CMK (cell line): ENCODE results near the gene MGAT4A.
"Not testable (repeated sequence)": the region's sequence is repeated elsewhere in the genome, so short reads cannot be mapped to it uniquely, and the experiment has no call there.

Experiments
- DNase-seq: peaks from one replicate; pipeline ENCODE4 v3.0.0-alpha.2; 2010; ENCODE audit warnings: low read depth

The MGAT4A gene

DNA sequence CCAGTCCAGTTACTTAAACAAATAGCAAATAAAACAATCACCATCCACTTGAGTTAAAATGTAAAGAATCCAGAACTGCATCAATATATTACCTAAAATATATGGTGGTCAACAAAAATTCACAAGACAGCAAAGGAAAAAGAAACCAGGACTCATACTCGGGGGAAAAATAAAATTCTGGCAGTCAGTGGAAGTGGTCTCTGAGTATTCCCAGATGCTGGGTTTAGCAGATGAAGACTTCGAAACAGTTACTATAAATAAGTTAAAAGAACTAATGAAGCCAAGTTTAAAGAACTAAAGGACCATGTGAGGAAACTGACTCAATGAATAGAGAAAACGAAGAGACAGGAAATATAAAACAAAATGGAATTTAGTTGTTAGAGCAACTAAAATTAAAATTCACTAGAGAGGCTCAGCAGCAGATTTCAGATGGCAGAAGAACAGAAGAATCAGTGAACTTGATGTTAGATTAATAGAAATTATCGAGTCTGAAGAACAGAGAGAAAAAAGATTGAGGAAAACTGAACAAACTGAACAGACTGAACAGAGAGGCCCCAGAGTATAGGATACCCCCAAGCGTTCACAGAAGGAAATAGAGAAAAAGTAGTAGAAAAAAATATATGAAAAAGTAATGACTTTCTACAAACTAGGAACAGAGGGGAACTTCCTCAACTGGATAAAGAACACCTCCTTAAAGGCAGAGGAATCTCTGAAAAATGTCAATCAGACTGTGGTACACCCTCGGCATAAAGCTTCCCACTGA is 27.9 kb downstream of the MGAT4A start:
- no peak for DNase-seq

DNA sequence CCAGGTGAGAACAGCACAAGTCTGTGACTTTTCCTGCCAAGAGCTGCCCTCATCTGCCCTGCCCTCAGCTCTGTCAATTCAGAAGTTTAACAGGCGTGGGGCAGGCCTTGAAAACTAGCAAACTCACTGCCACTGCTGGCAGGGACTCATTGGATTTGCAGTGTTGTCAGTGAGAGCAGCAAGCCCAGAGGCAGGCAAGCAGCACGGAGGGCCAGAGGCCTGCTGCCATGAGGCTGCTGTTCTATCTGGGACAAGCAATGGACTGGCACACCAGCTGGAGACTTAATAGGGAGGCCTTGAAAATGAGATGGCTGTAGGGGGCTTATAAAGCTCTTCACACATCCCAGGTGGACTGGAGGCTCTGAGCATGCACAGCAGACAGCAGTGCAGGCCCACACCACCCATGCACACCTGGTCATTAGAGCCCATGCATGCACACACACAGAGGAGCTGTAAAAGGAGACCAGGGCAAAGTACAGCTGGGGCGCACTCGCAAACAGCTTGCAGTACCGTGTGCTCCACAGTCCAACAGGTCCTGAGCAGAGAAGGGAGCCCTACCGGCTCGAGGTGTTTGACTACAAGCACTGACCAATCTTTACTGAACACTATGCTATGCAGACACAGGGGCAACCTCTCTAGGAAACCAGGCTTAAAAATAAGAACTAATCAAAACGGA is 28.7 kb downstream of the MGAT4A start:
- DNase-seq: no peak

DNA sequence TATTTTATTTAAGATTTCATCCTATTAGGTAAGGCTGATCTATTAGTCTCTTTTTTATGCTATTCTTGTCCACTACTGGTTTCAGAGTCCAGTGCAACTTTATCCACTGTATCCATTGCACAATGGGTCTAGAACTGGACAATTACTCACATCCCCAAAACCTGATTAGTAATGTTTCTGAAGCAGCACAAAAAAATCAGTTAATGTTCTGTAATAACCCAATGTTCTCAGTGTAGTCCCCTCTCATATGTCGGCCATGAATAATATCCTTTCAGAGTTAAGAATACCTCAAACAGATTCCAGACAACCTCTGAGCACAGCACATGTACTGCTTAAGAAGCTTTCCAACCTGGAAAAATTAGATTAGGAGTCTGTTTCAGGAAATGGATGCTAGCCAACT is 29.7 kb downstream of the MGAT4A start:
- DNase-seq: no peak

DNA sequence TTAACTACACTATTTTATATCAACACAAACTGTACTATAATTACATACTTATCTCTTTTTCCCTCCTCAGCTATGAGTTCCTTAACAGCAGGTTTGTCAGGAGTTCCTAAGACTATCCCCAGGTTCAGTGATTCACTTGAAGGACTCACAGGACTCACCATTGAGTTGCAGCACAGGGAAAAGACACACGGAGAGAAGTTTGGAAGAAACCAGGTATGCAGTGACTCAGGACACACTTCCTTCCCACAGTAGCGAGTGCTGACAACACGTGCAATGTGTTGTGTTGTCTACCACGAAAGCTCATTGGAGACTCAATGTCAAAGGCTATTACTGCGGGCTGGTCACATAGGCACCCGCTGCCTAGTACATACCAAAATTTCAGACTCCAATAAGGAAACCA is 32.0 kb downstream of the MGAT4A start:
- DNase-seq: no peak

DNA sequence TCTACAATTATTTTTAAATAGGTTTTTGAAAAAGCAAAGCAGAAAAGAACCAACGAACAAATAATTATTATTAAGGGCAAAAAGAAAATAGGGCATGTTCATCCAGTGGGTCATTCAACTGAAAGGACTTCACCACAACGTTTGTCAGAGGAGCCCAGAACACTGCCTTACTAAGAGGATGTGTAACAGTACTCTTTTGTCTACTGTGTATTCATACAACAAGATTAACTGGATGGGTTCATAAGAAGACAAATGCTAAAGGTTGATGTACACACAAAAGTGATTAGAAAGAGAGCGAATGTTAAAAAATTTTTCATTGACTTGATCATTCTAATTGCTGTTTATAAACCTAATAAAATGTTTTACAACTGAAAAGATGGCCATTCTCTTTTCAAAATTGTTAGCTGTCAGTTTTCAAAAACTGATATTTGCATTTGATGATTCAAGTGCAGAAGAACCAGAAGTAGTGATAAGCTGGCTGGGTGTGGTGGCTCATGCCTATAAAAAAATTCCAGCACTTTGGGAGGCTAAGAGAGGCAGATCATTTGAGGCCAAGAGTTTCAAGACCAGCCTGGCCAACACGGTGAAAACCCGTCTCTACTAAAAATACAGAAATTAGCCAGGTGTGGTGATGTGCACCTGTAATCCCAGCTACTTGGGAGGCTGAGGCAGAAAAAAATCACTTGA is 33.1 kb downstream of the MGAT4A start:
- no peak for DNase-seq

DNA sequence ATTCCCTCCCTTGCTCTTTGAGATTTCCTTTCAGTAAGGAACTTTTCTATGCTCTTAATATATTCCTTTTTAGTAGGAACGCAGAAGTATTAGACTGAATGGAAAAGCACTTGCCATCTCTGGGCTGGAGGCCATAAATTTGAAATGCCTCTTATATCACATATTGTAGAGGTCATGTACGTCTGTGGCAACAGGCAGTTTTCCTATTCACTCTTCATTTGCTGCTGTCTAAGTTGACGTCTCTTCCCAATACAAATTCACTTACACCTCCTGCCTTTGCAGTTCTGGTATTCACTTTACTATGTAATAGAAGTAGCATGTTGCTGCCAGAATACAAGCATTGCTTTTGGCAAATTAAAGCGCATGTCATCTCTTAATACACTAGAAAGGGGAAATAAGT is 34.7 kb downstream of the MGAT4A start:
- no peak for DNase-seq

DNA sequence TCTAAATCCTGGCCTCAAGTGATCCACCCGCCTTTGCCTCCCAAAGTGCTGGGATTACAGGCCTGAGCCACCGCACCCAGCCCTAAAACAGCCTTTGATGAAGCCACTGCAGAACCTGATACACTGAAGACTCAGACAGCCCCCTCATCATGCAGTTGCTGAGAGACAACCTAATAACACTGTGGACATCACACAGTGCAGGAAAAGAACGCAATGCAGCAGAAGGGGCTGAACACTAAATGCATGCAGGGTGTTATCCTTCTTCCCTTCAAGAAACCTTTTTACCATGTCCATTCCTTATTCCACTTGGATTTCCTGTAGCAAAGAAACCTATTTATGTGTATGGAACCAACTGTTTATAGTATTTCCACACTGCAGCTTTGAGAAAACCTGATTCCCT is 35.7 kb downstream of the MGAT4A start:
- no peak for DNase-seq

DNA sequence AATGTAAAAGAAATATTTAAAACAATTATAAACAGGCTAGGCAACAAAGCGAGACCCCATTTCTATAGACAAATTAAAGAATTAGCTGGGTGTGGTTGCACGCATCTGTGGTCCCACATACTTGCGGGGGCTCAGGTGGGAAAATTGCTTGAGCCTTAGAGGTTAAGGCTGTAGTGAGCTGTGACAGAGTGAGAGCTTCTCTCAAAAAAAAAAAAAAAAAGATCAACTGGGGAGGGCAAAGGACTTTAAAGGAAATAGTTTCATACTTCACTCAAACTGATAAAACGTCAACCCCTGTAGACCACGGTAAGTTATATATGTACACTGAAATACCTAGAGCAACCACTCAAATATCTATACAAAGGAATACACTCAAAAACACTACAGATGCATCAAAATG is 37.5 kb downstream of the MGAT4A start:
- no peak for DNase-seq

DNA sequence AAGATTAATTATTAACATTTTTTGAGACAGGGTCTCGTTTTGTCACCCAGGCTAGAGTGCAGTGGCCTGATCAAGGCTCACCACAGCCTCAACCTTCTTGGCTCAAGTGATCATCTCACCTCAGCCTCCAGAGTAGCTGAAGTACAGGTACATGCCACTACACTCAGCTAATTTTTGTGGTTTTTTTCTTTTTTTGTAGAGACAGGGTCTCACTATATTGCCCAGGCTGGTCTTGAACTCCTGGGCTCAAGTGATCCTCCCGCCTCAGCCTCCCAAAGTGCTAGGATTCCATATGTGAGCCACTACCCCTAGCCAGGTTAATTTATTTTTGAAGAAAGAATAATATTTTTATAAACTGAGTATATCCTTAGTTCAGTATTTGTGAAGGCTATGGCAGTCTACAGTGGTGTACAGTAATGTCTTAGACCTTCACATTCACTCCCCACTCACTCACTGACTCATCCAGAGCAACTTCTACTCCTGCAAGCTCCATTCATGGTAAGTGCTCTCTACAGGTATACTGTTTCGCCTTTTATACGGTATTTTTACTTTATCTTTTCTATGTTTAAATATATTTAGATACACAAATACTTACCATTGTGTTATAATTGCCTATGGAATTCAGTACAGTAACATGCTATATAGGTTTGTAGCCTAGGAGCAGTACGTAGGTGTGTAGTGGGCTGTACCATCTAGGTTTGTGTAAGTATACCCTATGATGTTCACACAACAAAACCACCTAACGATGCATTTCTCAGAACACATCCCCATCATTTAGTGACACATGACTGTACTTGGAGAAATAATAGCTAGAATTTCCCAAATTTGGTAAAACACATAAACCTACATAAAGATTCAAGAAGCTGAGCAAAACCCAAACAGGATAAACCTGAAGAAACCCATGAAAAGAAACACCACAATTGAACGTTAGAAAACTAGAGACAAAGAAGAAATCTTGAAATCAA is 38.6 kb downstream of the MGAT4A start:
- no peak for DNase-seq

DNA sequence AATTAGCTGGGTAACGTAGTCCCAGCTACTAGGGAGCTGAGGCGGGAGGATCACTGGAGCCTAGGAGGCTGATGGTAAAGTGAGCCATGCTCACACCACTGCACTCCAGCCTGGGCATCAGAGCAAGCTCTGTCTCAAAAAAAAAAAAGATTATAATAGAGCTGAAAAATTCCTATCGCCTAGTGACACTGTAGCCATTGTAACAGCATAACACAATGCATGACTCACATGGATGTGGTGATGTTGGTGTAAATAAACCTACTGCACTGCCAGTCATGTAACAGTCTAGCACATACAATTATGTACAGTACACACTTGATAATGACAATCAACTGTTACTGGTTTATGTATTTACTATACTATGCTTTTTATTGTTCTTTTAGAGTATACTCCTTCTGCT is 39.6 kb downstream of the MGAT4A start:
- DNase-seq: no peak

DNA sequence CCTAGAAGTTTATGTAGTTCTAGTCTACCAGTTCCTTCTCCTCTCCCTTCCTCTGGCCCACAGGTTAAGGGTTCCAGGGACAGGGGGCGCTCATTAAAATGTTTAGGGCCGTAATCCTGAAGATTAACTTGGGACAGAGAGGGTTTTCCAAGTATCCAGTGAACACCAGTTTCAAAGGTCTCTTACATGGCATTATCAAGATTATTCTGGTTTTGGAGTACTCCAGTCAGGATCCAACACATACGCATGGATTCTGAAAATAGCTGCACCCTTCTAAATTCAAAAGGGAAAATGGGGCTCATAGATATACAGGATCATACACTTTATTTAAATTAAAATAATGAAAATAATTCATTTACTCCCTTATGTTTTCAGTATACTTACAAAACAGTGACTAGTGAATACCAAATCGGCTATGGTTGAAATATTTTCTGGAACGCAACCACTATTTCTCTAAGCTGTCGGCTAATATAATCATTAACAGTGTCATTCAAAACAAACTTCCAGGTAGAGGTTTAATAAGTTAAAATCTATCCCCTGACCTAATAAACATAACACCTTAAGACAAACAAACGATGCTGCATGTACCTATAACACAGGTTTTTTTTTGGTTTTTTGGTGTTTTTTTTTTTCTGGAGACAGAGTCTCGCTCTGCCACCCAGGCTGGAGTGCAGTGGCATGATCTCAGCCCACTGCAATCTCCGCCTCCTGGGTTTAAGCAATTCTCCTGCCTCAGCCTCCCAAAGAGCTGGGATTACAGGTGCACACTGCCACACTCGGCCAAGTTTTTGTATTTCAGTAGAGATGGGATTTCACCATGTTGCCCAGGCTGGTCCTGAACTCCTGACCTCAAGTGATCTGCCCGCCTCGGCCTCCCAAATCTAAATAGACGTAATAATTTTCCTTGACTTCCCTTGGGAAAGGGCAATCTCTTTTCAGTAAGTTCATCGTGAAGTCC is 44.7 kb downstream of the MGAT4A start:
- no peak for DNase-seq

DNA sequence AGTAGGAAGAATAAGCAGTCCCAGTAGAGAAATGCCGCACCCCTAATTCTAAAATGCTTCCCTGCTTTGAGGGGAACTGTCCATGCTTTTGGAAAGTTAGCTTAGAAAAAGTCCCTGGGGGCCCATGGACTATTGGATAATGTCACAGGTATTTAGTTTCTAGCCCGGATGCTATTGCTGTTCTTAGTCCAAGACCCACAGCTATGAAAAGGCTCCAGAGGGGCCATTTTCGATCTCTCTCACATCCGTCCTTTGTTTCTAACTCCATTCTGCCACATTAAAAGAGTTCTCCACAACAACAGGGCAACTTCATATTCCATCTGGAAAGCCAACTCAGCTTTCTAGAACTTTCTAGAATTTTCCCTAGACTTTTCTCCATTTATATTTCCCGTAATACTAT is 47.2 kb downstream of the MGAT4A start:
- no peak for DNase-seq

DNA sequence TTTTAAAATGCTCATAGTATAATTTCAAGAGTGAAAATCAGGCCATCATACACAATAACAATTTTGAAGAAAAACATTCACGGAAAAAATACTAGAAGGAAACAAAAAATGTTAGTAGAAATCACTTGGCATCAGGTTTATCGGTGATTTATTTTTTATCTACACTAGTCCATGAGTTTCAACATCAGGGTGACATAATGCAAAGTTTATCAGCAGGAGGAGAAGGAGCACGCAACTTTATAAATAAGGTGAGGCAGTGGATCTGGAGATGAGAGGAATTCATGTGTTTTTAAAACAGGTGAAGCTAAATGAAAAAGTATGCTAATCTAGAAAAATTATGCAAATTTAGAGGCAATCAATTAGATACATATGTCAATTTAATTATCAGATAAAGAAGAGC is 54.2 kb downstream of the MGAT4A start:
- DNase-seq: no peak

DNA sequence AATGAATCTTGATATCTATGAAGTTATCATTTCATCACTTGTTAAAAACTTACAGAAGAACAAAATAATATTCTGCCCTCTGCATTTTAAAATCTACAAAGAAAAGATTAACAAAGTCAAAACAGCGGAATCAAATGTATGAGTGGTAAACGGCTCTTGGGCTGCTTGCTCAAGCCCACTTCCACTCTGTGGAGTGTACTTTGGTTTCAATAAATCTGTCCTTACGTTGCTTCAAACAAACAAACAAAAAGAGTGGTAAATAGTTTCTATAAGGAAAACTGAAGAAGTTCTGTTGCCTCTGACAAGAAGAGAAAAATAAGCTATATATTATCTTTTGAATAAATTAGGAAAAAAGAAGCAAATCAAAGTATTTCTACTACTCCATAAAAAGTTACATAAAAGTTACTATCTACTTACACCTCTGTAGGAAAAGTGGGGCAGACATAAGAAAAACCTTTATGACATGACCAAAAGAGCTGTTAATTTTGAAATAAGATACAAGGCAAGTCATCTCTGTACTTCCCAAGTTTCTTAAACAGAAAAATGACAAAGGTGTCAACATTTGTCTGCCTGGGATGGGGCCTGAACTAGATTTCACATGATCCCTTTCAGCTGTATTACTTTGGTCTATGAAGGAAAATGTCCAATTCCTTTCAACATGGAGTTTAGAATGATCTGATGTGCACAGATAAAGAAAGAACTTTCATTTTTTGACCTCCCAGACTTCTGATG is 56.5 kb downstream of the MGAT4A start:
- no peak for DNase-seq

DNA sequence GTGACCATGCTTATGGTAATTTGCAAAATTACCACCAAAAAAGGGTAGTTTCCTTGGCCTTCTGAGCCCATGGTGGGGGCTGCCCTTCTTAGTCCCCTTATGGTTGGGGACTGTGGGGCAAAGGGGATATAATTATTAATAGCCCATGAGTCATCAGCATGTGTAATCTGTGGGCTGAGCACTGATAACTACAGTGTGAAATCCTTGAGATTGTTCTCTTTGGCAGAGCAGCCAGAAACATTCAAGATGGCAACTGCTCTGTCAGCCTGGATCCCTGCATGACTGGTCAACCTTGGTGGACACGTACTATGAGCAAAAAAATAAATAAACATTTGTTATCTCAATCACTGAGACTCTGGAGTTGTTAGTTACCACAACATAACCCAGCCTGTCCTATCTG is 61.3 kb downstream of the MGAT4A start:
- DNase-seq: no peak

DNA sequence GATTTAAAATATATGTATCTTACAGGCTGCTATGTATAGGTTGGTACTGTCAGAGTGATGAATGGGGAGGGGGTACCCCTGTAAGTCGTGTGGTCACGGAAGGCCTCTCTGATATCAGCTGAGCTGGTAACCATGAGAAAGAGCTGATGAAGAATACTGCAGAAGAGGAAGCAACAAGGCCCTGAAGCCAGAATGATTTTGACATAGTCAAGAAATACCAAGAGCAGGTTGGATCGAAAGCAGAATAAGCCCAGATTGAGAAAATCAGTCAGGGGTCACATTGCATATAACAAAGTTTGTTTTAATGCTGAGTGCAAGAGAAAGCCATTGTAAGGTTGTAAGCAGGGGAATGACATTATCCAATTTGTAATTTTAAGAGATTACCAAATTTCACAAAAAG is 65.3 kb downstream of the MGAT4A start:
- DNase-seq: no peak

DNA sequence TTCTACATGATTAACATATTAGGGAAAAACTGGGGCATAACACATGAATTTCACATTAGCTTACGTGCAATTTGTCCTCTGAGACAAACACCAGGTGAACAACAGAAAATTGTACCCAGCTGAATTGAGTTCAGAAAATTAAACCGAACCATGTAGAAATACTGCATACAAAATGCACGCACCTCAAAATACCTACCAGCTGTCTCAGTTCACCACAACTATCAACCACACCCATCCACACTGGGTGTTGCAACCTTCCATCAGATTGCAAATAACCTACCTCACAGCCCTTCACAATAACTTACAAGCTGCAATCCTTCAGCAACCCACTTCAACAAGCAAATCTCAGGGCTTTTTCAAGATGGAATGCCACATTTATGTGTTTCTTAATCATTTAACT is 66.6 kb downstream of the MGAT4A start:
- DNase-seq: no peak

DNA sequence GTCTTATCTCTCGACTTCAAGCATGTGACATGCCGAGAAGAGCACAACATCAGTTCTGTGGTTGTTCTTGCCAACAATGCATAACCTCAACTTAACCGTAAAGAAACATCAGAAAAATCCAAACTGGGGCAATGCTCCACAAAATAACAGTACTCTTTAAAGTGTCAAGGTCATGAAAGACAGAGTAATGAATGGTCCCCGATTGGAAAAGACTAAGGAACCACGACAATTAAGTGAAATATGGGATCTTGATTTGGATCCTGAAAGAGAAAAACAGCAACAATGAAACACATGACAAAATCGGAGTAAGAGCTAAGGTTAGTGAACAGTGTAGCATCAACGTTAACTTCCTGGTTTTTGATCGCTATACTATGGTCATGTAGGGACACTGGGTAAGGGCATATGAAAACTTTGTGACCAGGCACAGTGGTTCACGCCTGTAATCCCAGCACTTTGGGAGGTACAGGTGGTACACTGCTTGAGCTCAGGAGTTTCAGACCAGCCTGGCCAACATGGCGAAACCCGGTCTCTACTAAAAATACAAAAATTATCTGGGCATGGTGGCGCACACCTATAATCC is 67.3 kb downstream of the MGAT4A start:
- DNase-seq: no peak

DNA sequence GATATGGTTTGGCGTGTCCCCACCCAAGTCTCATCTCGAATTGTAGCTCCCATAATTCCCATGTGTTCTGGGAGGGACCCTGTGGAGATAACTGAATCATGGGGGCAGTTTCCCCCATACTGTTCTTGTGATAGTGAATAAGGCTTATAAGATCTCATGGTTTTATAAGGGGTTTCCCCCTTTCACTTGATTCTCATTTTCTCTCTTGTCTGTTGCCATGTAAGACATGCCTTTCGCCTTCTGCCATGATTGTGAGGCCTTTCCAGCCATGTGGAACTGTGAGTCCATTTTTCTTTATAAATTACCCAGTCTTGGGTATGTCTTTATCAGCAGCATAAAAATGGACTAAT is 71.5 kb downstream of the MGAT4A start:
- DNase-seq: not testable (repeated sequence)
